Heart left ventricle (tissue), 13 donors: ENCODE data around the gene FLG.
A peak's percentile ranks its signal among the peaks of the same experiment; 100 is the strongest.

ENCODE experiments used
- CTCF ChIP-seq, 12 donors: fragments of 200-600 bp; sonication (generic) in 4 of 12; IDR thresholded peaks; one replicate each; pipeline versions ENCODE4 v1.5.0 to v1.8.0; 2018 to 2022; ENCODE audit warnings: antibody characterized with exemption in 12 of 12, mild to moderate bottlenecking in 5 of 12
- POLR2A ChIP-seq, 2 donors: fragments of 450-650 bp; IDR thresholded peaks; one replicate each; pipeline ENCODE4 v1.6.1; 2017; ENCODE audit warnings: antibody characterized with exemption in 2 of 2, mild to moderate bottlenecking in 2 of 2, moderate library complexity in 2 of 2
- donor health status: ischemic (EF 13 %, LVEDD 7.1; RV severe dilation, severe dysfunction).
- donor health status: DM: no; HTN: yes; CAD: no.
- donor health status: DM: no; HTN: no; CAD: no.
- donor health status: ischemic (EF 25% LVEDD 6.9; RV normal size, moderate dysfunction).
- donor health status: ischemic (EF 25% LVEDD 5.7; RV mildly dilated, moderate dysfunction).
- donor health status: ischemic (EF 35%, LVEDD 5.7; RV mildly dilated, moderate dysfunction).
- donor health status: nonischemic (EF 11% LVEDD 7.7; RV severe dilation, severe dysfunction).
- donor health status: DM: yes; HTN: yes; CAD: no.
- donor health status: PGD.
- donor health status: ischemic (EF 29% LVEDD 5.4; RV normal size, mild dysfunction).
- donor health status: nonischemic (EF 23%, LVEDD 6.1; RV moderate dilation, normal function).

- TF ChIP-seq CTCF (IDR thresholded peaks at IDR 0.05): peak; percentile 64 to 91 (median 74)
- no peak for TF ChIP-seq POLR2A (IDR thresholded peaks at IDR 0.05)
These were observed 22.2 kb upstream of the FLG start for GRCh38 chr1:152347116-152347728.
